Activated CD8-positive, alpha-beta memory T cell treated with anti-CD3 and anti-CD28 coated beads for 4 hours (primary cell): ENCODE data around the gene STARD5.
"Not testable (repeated sequence)": the region's sequence is repeated elsewhere in the genome, so short reads cannot be mapped to it uniquely, and the experiment has no call there.

Source experiments
- DNase-seq, 2 donors: peaks; one replicate each; pipeline ENCODE4 v3.0.0-alpha.2; 2020; ENCODE audit warnings: low read depth in 2 of 2

Gene STARD5

GRCh38 chr15:81337713-81338157, 13.8 kb upstream of the STARD5 start:
- no peak for DNase-seq

- no peak for DNase-seq
Measured at GRCh38 chr15:81337241-81337640, 13.3 kb upstream of the STARD5 start.

GRCh38 chr15:81336568-81336967, 12.6 kb upstream of the STARD5 start:
- DNase-seq, result no peak

DNA sequence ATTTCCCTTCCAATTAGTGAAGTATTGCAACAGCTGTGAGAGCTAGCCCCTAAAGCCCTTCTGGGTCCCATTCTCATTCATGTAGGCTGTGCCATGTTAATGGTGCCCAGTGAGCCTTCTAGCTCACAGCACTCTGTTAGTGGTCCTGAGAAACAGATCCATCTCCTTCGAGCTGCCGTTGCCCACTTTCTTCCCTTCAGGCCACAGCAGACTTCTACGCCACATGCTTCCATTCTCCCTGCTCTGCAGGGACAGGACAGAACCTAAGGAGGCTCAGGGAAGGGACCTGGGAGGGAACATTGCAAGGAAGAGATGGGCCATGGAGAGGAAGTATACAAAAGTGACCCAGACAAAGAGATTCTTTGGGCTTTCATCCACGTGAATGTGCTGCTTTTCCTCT, 11.7 kb upstream of the STARD5 start:
- no peak for DNase-seq

DNA sequence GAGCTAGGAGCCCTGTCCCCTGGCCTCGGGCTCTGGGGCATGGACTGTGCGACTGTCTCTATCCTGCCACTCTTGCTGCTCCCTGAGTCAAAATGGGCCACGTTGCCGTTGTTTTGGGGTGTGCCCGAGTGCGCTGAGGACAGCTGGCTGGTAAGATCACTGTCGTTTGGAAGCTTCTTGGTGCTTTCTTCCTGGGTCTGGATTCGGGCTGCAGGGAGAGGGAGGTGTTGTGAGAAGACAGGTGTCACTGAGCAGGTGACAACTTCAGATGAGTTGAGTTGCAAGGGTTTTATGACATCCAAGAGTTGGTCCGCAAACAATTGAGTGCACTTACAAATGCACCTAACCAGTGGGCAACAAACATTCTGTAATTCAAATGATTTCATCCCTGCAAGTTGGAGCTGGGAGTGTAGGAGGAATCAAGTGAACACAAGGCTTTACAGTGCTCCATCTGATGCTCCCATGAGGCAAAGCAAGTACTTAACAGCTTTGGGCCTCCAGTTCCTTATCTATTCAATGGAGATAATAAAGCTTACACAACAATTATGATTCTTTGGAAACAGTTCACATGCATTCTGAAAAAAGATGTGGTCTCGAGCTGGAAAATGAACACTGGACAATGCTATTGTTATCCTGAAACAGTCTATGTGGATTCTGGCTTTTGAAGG, 11.0 kb upstream of the STARD5 start:
- no peak for DNase-seq

GRCh38 chr15:81333363-81333762, 9.4 kb upstream of the STARD5 start:
- no peak for DNase-seq

GRCh38 chr15:81332326-81332725, 8.4 kb upstream of the STARD5 start:
- DNase-seq, result no peak

GRCh38 chr15:81331600-81331999, 7.7 kb upstream of the STARD5 start:
- no peak for DNase-seq

DNA sequence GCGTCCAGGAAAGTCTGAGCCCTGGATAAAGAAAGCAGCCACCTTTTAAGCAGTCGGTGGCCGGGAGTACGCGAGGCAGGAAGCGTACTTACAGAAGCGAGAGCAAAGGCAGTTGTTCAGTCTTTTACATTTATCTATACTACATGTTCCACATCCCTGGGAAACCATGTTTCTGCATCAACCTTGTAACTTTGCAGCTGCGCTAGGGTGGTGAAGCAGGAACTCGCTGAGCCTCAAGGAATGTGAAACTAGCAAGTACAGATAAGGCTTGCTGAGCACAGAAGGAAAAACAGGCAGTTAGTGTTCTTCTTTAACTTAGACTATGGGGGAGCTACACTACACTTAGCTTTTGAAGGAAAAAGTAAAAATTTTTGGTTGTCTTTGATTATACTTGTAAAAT, 7.2 kb upstream of the STARD5 start:
- not testable (repeated sequence) for DNase-seq

DNA sequence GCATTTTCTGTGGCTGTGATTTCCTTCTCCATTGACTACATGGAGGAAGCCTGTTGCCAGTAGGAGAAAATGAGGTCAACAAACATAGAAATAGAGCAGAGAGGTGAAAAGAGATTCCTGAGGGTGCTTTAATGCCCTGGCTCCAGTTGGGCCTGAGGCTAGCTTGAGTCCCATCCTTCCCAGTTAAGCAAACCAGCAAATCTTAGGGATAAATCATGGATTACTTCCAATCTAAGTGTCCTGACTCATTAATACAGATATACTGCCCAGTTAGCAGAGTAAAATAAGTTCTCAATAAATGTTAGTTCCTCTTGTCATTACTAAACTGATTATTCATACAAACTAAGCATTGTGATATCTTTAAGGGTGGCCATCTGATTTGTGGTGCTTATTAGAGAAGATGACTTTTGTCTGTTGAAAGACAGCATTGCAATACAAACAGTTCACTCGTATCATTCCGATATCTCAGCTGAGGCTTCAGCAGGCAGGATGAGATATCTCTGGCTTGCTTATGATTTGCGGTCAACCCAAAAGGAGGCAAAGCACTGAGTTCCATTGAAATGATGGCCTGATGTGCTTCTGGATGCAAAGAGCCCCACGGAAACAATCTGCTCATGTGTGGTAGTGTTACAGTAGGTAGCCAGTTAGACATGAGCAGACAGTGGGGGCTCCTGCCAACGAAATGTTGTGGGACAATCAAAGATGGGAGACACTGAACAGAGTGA, 6.6 kb upstream of the STARD5 start:
- DNase-seq, result no peak

DNA sequence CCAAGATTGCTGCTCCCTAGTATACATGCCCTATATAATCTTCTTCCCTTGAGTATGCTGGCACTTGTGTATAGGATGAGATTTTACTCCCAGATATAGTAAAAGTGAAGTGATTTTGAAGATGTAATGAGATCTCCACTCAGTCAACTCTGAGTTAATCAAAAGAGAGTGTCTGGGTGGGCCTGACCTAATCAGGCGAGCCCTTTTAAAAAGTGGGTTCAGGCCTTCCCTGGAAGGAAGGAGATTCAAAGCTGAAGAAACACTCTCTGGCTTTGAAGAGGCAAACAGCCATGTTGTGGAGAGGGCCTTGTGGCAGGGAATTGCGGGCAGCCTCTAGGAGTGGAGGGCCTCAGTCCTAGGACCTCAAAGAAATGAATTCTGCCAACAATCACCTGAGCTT, 5.5 kb upstream of the STARD5 start:
- DNase-seq, result no peak

GRCh38 chr15:81327516-81327915, 3.6 kb upstream of the STARD5 start:
- DNase-seq, result no peak

DNA sequence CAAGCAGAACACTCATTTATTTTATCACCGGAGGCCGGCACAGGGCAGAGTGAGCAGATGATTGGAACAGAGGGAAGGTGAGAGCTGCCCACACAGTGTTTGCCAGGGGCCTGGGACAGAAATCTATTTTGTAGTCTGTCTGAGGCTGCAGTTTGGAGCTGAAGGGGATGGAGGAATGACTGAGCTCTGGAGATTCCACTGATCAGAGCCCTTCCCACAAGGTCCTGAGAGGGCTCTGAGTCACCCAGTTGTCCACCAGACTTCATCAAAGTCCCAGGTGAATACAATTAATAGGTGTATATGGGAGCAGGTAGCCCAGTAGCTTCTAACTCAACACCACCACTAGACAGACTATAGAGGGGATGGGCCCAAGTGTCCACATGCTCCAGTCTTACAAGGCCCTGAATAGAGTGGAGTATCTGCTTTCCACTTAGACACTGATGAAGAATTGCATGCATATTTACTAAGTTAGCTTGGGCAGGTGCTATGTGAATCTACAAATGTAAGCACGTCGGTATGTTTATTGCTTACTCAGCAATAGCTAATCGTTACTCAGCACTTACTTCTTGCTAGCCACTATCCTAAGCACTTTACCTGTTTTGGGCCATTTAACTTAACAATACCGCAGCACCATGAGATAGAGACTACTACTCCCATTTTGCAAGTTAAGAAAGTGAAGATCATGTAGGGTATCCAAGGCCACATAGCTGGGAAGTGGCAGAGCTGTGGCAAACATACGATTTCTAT, 2.7 kb upstream of the STARD5 start:
- DNase-seq, result no peak

DNA sequence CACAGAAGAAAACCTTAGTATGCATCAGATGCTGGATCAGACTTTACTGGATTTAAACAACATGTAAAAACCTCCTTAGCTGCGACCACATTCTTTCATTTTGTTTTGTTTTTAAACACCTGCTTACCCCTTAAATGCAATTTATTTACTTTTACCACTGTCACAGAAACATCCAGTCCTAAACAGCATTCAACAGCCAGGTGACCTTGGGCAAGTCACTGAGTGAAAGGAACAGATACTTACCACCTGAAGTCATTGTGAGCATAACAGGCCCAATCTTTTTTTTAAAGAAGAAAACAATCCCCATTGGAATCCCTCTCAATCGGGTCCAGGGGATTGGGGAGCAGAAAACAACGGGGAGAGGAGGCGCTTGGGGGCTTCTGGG, 390 bp downstream of the STARD5 start:
- no peak for DNase-seq

DNA sequence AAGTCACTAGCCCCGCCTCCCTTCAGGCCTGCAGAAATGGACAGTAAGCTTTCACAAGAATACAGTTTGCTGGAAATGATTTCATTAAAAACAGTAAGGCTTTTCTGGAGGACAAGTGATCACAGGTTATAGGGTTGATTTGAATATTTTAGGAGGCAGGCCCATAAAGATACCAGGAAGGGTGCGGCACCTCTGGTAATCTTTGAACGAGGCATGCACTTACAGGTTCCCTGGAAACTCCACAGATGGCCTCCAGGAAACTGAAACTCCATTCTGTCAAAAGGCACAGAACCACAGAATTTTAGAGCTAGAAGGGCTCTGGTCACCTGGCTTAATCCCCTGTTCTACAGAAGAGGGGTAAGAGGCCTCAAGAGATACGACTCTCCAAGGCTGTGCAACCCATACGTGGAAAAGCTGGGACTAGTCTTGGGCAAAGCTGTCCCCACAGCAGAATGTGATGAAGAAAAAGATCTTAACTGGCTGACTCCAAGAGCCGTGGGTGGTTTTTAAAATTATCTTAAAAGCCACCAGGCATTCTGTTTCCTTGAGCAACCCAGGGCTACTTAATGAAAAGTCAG, 1.2 kb downstream of the STARD5 start:
- no peak for DNase-seq

- no peak for DNase-seq
Measured at GRCh38 chr15:81321667-81322066, 2.3 kb downstream of the STARD5 start.

DNA sequence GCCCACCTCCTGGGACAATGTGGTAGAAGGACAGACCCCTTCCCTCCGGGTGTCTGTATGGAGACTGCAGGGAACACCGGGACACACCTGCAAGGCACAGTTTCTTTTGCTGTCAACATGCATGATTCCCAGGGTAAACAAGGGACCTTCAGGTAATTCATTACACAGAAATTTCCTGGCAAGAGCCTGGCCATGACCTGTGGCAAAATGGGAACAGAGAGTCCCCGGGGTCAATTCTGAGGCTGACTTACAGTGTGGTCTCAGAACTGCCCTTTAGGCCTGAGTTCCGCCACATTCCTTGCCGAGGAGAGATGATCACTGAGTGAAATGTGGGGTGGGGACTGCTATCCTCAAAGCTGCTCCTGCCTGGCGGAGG, 6.3 kb downstream of the STARD5 start:
- DNase-seq, result no peak

- no peak for DNase-seq
Measured at GRCh38 chr15:81316267-81316666, 7.7 kb downstream of the STARD5 start.

DNA sequence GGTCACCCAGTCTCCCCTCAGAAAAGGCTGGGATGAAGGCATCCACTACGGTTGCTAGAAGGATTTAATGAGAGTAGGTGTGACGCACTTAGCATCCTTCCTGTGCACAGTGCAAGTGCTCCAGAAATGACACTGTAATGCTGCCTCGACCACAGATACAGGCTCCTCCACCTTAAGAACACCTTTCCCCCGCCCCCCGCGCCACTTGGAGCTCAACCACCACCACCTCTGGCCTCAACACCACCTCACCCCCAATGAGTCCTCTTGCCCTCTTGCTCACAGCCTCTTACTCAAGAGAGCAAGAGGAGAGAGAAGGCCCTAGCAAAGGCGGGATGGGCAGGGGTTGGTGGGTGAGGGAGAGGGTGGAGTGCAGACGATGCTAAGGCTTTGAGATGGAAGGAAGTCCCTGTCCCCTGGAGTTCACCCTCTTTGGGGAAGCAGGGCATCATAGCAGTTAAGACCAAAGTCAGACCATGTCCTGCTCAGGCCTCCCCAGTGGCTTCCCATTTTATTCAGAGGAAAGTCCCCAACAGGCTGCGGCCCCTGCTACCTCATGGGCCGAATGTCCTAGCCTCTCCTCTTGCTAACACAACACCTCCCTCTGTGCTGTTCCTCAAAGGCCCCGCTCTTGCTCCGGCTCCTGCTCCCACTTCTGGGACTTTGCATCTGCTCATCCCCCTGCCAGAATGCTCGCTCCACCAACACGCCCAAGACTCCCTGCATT, 8.3 kb downstream of the STARD5 start:
- DNase-seq, result no peak

DNA sequence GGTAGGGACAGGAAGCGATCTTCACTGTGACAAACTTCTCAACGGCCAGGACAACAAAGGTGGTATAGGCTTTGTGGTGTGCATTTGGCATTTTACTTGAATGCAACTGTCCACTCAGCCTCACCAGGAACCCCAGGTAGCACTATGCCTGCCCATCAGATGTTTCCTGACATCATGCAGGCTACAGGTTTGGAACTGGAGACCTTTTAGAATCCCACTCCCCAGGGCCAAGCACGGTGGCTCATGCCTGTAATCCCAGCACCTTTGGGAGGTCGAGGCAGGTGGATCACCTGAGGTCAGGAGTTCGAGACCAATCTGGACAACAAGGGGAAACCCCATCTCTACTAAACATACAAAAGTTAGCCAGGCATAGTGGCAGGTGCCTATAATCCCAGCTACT, 9.6 kb downstream of the STARD5 start:
- DNase-seq, result no peak

GRCh38 chr15:81313686-81314085, 10.3 kb downstream of the STARD5 start:
- no peak for DNase-seq
